Effector memory CD4-positive, alpha-beta T cell (primary cell): ENCODE results near the gene GRIK4.

Experiments
- DNase-seq, 3 donors: peaks; one replicate each; pipeline ENCODE4 v3.0.0-alpha.2; 2020
- H3K27ac ChIP-seq: 2 replicates; pipeline ENCODE4 v1.7.0; 2013; ENCODE audit warnings: mild to moderate bottlenecking, low read length, moderate library complexity; ENCODE audit not compliant: insufficient read depth, poor library complexity, severe bottlenecking
- H3K27me3 ChIP-seq: replicated peaks from 2 replicates; pipeline ENCODE4 v1.7.0; 2013; ENCODE audit warnings: mild to moderate bottlenecking, low read length; ENCODE audit not compliant: insufficient read depth, control insufficient read depth, poor library complexity, severe bottlenecking
- H3K36me3 ChIP-seq: 2 replicates; pipeline ENCODE4 v1.7.0; 2013; ENCODE audit warnings: mild to moderate bottlenecking, low read length, moderate library complexity; ENCODE audit not compliant: control insufficient read depth, insufficient read depth
- H3K4me1 ChIP-seq: 2 replicates; pipeline ENCODE4 v1.7.0; 2013; ENCODE audit warnings: low read length, mild to moderate bottlenecking; ENCODE audit not compliant: control insufficient read depth, insufficient read depth, poor library complexity, severe bottlenecking
- H3K4me3 ChIP-seq: 2 replicates; pipeline ENCODE4 v1.7.0; 2013; ENCODE audit warnings: low read length, low read depth, mild to moderate bottlenecking; ENCODE audit not compliant: insufficient read depth, poor library complexity, severe bottlenecking
- H3K9me3 ChIP-seq: 2 replicates; pipeline ENCODE4 v1.7.0; 2013; ENCODE audit warnings: mild to moderate bottlenecking, low read length, moderate library complexity; ENCODE audit not compliant: control insufficient read depth

The GRIK4 gene

DNA sequence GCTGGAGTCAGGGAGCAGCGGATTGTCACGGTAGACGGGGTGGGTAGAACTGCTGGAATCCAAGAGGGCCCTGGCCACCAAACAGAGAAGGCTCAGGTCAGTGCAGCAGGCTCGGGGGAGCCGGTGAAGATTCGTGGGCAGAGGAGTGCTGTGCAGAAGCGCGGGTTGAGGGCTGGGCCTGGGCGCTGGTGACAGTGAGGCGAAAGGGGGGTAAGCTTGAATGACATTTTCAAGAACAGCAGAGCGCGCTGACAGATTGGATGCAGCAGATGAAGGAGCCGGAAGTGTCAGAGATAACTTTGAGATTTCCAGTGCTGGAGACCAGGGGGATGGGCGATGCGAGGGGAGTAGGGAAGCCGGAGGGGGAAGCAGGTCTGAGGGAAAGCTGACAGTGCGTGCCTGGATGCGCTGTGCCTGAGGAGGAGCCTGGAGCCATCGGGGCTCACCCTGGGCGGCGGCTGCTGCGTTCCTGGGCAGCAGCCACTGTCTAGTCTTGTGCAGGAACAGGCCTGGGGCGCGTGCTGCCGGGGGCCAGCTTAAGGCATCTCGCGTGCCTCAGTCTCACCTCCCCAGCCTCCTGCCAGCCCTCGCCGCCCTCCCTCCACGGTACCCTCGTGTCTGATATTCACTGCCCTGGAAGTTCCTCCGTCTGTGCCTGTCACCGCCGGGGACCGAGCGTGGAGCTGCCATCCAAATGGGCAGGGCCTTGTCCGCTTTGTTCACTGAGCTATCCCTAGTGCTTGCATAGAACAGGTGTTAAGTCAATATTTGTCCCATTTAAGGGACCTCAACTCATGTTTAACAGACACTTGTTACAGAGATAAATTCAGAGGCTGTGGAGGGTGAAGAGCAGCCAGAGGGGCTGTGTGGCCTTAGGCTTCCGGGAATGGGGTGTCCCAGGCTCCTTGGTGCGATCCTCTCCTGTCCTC is 5.2 kb downstream of the GRIK4 start:
- peaks cover 17% of the 10 kb centered on the region for H3K27me3 ChIP-seq
- DNase-seq = no peak
- H3K9me3 ChIP-seq = no peaks in the 10 kb centered on the region
- H3K4me1 ChIP-seq = peaks cover 3% of the 10 kb centered on the region
- no peaks in the 10 kb centered on the region for H3K36me3 ChIP-seq
- no peak overlapping the region for H3K4me3 ChIP-seq
- no peak overlapping the region for H3K27ac ChIP-seq

DNA sequence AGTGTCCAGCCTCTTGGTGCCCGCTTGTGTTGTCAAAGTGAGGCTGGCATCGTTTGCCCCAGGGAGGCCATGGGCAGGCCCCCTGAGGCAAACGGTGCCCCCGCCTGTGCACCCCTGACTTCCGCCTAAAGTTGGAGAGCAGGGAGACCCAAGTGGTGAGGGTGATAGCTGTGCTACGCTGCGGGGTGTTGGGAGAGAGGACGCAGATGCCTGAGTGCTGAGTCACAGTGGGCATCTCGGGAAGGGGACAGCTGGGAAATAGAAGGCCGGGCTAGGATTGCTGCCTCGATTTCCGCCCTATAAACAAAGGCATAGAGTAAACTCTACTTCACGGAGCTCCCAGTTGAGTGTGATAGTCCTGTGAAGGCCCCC is 5.8 kb downstream of the GRIK4 start:
- peaks cover 13% of the 10 kb centered on the region for H3K27me3 ChIP-seq
- no peaks in the 10 kb centered on the region for H3K9me3 ChIP-seq
- no peak for DNase-seq
- no peaks in the 10 kb centered on the region for H3K36me3 ChIP-seq
- no peak overlapping the region for H3K4me3 ChIP-seq
- H3K4me1 ChIP-seq = no peaks in the 10 kb centered on the region
- H3K27ac ChIP-seq = no peak overlapping the region

DNA sequence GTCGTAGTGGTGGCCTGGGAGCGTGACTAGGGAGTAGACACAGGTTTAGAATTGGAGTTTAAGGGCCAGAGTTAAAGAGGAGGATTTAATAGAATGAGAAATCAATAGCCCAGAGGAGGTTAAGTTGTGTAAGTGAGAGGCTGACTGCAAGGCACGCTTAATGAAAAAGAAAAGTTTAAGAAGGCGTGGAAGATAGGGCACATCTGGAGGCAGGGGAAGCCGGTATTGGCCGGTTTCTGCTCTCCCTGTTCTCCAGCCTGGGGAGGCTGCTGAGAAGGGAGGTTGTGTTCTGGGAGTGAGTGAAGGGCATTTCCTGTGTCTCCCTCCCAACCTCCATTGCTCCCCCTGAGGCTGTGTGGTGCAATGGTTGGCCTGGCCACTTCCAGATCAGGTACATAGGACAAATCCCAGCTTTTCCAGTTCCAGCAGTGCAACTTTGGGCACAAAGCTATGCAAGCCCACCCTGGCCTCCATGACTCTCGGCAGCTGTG is 6.3 kb downstream of the GRIK4 start:
- Histone ChIP-seq H3K4me1 (no peaks in the 10 kb centered on the region), H3K27me3 (peaks cover 8% of the 10 kb centered on the region), H3K4me3 (no peak overlapping the region), H3K36me3 (no peaks in the 10 kb centered on the region), H3K27ac (no peak overlapping the region), H3K9me3 (no peaks in the 10 kb centered on the region)
- no peak for DNase-seq

DNA sequence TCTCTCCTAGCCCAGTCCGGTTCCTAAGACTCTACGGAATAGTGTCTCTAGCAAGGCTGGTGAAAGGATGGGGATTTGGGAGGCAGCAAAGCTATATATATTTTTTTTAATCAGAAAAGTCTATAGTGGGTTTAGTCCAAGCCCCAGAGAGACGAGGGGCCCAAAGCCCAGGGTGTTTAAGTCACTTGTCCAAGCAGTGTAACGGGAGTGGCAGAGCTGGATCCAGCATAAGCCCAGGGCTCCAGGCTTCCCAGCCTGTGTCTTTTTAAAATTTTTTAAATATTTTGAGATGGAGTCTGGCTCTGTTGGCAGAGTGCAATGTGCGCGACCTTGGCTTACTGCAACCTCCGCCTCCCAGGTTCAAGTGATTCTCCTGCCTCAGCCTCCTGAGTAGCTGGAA is 6.8 kb downstream of the GRIK4 start:
- no peak overlapping the region for H3K27ac ChIP-seq
- no peaks in the 10 kb centered on the region for H3K4me1 ChIP-seq
- H3K9me3 ChIP-seq = no peaks in the 10 kb centered on the region
- H3K27me3 ChIP-seq = peaks cover 5% of the 10 kb centered on the region
- H3K36me3 ChIP-seq = no peaks in the 10 kb centered on the region
- no peak overlapping the region for H3K4me3 ChIP-seq
- DNase-seq = no peak

DNA sequence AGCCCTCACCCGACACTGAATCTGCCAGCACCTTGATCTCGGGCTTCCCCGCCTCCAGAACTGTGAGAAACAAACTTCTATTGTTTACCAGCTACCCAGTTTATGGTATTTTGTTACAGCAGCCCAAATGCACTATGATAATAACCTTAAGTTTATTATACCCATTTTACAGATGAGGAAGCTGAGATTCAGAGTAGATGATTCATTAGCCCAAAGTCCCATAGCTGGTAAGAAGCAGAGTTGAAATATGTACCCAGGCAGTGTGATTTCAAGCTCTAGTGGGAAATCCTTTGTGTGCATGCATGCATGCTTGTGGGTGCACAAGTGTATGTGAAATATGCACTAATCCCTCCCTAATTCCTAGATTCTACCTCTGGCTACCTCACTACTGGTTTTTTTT is 7.9 kb downstream of the GRIK4 start:
- H3K9me3 ChIP-seq = no peaks in the 10 kb centered on the region
- peaks cover 8% of the 10 kb centered on the region for H3K27me3 ChIP-seq
- no peaks in the 10 kb centered on the region for H3K4me1 ChIP-seq
- no peak for DNase-seq
- no peak overlapping the region for H3K27ac ChIP-seq
- no peak overlapping the region for H3K4me3 ChIP-seq
- no peaks in the 10 kb centered on the region for H3K36me3 ChIP-seq

DNA sequence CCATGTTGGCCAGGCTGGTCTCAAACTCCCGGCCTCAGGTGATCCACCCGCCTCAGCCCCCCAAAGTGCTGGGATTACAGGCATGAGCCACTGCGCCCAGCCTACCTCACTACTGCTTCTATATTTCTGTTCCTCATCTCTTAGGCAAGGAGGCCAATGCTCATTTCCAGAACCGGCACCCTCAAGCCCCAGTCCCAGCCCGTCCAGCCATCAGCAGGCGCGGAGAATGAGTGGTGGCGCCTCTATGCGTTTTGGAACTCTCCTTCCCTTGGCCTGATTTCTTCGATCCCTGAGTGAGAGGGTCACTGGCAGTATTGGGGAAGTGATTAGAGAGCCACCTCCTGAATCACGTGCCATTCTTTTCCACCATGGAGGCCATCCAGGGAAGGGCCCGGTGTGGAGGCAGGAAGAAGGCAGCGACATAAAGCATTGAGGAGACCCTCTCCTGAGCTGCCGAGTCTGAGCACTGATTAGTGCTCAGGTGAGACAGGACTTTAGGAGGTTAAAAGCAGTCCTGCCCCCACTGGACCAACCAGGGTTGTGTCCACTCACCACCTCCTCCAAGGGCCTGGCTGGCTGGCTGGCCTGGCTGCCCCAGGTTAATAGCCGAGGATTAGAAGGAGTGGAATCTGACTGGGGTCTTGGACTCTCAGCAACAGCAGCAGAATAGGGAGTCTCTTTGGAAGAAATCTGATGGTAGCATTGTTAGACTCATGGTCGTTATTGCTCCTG is 8.7 kb downstream of the GRIK4 start:
- Histone ChIP-seq H3K4me3 (no peak overlapping the region), H3K4me1 (no peaks in the 10 kb centered on the region), H3K9me3 (no peaks in the 10 kb centered on the region), H3K27ac (no peak overlapping the region), H3K36me3 (no peaks in the 10 kb centered on the region), H3K27me3 (peaks cover 8% of the 10 kb centered on the region)
- no peak for DNase-seq

DNA sequence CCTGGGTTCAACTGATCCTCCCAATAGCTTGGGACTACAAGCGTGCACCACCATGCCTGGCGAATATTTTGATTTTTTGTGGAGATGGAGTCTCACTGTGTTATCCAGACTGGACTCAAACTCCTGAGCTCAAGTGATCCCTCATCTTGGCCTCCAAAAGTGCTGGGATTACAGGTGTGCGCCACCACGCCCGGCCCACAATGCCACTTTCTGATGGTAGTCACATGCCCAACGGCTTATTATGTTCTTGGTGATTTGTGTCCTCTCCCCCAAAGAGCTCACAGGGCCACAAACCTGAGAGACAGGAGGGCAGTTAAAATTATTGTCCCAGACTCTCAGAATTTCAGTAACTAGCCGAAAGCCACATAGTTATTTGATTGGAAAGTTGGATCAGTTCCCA is 9.6 kb downstream of the GRIK4 start:
- no peak for DNase-seq
- Histone ChIP-seq H3K27ac (no peak overlapping the region), H3K36me3 (no peaks in the 10 kb centered on the region), H3K4me1 (no peaks in the 10 kb centered on the region), H3K4me3 (no peak overlapping the region), H3K9me3 (no peaks in the 10 kb centered on the region), H3K27me3 (peaks cover 8% of the 10 kb centered on the region)

DNA sequence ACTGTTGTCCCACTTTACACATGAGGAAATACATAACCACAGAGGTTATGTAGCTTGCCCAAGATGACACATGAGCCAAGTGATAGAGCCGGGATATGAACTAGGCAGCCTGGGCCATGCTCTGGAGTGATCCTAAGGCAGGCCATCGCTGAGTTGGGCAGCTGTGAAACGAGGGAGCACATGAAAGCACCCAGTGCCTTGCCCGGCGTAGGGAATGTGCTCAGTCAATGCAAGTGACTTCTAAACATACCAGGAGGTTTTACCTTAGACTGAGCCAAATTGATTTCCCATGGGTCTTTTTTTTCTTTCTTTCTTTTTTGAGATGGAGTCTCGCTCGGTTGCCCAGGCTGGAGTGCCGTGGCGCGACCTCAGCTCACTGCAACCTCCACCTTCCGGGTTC is 10.5 kb downstream of the GRIK4 start:
- no peaks in the 10 kb centered on the region for H3K4me1 ChIP-seq
- no peaks in the 10 kb centered on the region for H3K9me3 ChIP-seq
- H3K4me3 ChIP-seq = no peak overlapping the region
- H3K27ac ChIP-seq = no peak overlapping the region
- peaks cover 5% of the 10 kb centered on the region for H3K27me3 ChIP-seq
- no peaks in the 10 kb centered on the region for H3K36me3 ChIP-seq
- no peak for DNase-seq

DNA sequence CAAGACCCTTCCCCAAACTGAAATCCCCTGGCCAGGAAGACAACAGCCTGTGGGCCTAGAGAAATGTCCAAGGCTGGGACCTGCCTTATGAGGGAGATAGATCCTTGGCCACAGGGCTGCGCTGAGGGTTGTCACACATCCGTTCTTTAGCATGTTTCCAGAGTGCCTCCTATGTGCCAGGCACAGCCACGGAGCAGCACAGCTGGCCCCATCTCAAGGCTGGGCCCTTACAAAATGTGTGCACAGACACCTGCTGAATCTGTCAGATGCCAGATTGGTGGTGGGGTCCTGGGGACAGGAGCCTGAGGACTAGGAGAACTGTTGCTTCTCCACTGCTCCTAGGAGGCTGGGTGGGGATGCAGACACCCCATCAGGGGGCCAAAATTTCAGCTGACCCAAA is 11.2 kb downstream of the GRIK4 start:
- Histone ChIP-seq H3K4me3 (no peak overlapping the region), H3K36me3 (no peaks in the 10 kb centered on the region), H3K4me1 (no peaks in the 10 kb centered on the region), H3K27ac (no peak overlapping the region), H3K9me3 (no peaks in the 10 kb centered on the region), H3K27me3 (peaks cover 3% of the 10 kb centered on the region)
- no peak for DNase-seq

DNA sequence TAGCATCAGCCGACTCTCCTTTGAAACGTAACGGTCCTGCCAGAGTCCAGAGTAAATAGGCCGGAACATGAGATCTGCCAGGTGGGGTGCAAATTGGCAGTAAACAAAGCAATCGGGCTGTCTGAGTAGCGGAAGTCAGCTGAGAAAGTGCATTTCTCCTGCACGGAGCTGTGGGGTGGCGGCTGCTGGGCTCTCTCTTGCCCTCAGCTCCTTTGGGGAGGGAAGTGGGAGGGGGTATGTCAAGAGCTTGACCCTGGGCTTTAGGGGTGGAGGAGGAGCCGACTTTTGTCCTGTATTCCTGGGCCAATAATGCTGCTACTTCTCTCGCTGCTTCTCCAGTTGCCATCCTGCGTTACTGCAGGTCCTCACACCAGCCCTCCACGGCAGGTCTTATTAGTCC is 11.6 kb downstream of the GRIK4 start:
- H3K27ac ChIP-seq = no peak overlapping the region
- H3K27me3 ChIP-seq = peaks cover 3% of the 10 kb centered on the region

More for the DNA sequence above, 11.6 kb downstream of the GRIK4 start:
- H3K36me3 ChIP-seq = no peaks in the 10 kb centered on the region
- no peaks in the 10 kb centered on the region for H3K9me3 ChIP-seq
- DNase-seq = no peak
- H3K4me1 ChIP-seq = no peaks in the 10 kb centered on the region
- no peak overlapping the region for H3K4me3 ChIP-seq
